B cell (primary cell): Measurements from ENCODE around the gene GEMIN7. TPM values are rescaled to one million over a fixed set of nuclear protein-coding genes. Genes with fewer than 3 reads are reported as not detected.

ENCODE experiments used
- ATAC-seq: fragments of 200-7000 bp; cut with Tn5 transposase; one replicate; pipeline ENCODE4 v1.10.0; 2021; ENCODE audit warnings: low read depth, mild to moderate bottlenecking, moderate number of reproducible peaks, moderate library complexity
- CTCF ChIA-PET: fragments of 350-600 bp; sonication (Branson Sonifier 250); formaldehyde crosslinking; loops from one replicate; lab custom pipeline; 2021; ENCODE audit warnings: antibody characterized with exemption, inconsistent platforms; lab: Charles Lee
- POLR2A ChIA-PET: fragments of 350-600 bp; sonication (Branson Sonifier 250); formaldehyde crosslinking; loops from one replicate; lab custom pipeline; 2021; ENCODE audit warnings: antibody characterized with exemption; lab: Charles Lee
- DNase-seq: peaks from one replicate; pipeline ENCODE4 v3.0.0; 2013
- H2AFZ ChIP-seq: 2 replicates; pipeline ENCODE4 v1.6.1; 2012; ENCODE audit warnings: mild to moderate bottlenecking, low read depth, low read length; ENCODE audit not compliant: insufficient read depth, poor library complexity, severe bottlenecking
- H3K27ac ChIP-seq, 2 donors: 1 replicate in 1 of 2; 2 replicates in 1 of 2; pipeline ENCODE4 v1.5.1; 2012 to 2013; ENCODE audit warnings: low read length in 2 of 2, mild to moderate bottlenecking in 2 of 2, moderate library complexity in 1 of 2
- H3K27me3 ChIP-seq, 4 experiments: fragments of 200-600 bp in 1 of 4; sonication (generic) in 1 of 4; replicated peaks in 1 of 4; 1 replicate in 2 of 4; 2 replicates in 2 of 4; pipeline versions ENCODE4 v1.6.1 to v1.7.0; 2013 to 2016; ENCODE audit warnings: low read length in 3 of 4, mild to moderate bottlenecking in 2 of 4, mixed read lengths in 1 of 4, moderate library complexity in 1 of 4; ENCODE audit not compliant: insufficient read depth in 4 of 4, control insufficient read depth in 3 of 4; ENCODE audit errors: control extremely low read depth in 1 of 4
- H3K36me3 ChIP-seq, 2 experiments: replicated peaks in 1 of 2; 1 replicate in 1 of 2; 2 replicates in 1 of 2; pipeline versions ENCODE4 v1.6.1 to v1.7.1; 2013; ENCODE audit warnings: low read length in 1 of 2; ENCODE audit not compliant: insufficient read depth in 2 of 2, control insufficient read depth in 1 of 2; ENCODE audit errors: control extremely low read depth in 1 of 2, extremely low read depth in 1 of 2
- H3K4me1 ChIP-seq, 2 donors: fragments of 200-600 bp in 1 of 2; sonication (generic) in 1 of 2; 1 replicate in 1 of 2; 2 replicates in 1 of 2; pipeline versions ENCODE4 v1.5.1 to v1.6.1; 2013 to 2017; ENCODE audit warnings: low read length in 2 of 2; ENCODE audit not compliant: control insufficient read depth in 2 of 2, insufficient read depth in 2 of 2
- H3K4me2 ChIP-seq: replicated peaks from 2 replicates; pipeline ENCODE3; 2012; ENCODE audit warnings: mild to moderate bottlenecking, low read depth, low read length; ENCODE audit not compliant: poor library complexity, severe bottlenecking
- H3K4me3 ChIP-seq, 5 experiments: fragments of 200-600 bp in 1 of 5; sonication (generic) in 1 of 5; 1 replicate in 3 of 5; 2 replicates in 2 of 5; pipeline versions ENCODE4 v1.5.1 to v1.7.0; 2011 to 2016; ENCODE audit warnings: low read length in 4 of 5, mild to moderate bottlenecking in 4 of 5, low read depth in 2 of 5, control low read depth in 1 of 5, moderate library complexity in 1 of 5; ENCODE audit not compliant: insufficient read depth in 1 of 5; ENCODE audit errors: control extremely low read depth in 1 of 5, extremely low read depth in 1 of 5
- H3K79me2 ChIP-seq: fragments of 200-600 bp; sonication (generic); one replicate; pipeline ENCODE4 v1.6.0; 2016; ENCODE audit warnings: low read length; ENCODE audit not compliant: control insufficient read depth, insufficient read depth
- H3K9ac ChIP-seq: fragments of 200-600 bp; sonication (generic); 2 replicates; pipeline ENCODE4 v1.6.1; 2017; ENCODE audit warnings: mild to moderate bottlenecking, low read length, moderate library complexity
- H3K9me3 ChIP-seq, 3 donors: one replicate each; pipeline versions ENCODE4 v1.6.1 to v1.7.1; 2013; ENCODE audit warnings: low read length in 2 of 3; ENCODE audit not compliant: control insufficient read depth in 2 of 3, insufficient read depth in 1 of 3; ENCODE audit errors: control extremely low read depth in 1 of 3
- H4K20me1 ChIP-seq: 2 replicates; pipeline ENCODE4 v1.6.0; 2012; ENCODE audit warnings: mild to moderate bottlenecking, low read length; ENCODE audit not compliant: insufficient read depth, control insufficient read depth, poor library complexity, severe bottlenecking
- H3K27ac Mint-ChIP-seq: one replicate; pipeline ENCODE4 v1.8.0; 2021; ENCODE audit warnings: mixed read lengths
- H3K27me3 Mint-ChIP-seq: one replicate; pipeline ENCODE4 v1.8.0; 2021; ENCODE audit warnings: mixed read lengths
- H3K4me1 Mint-ChIP-seq: one replicate; pipeline ENCODE4 v1.8.0; 2021; ENCODE audit warnings: mixed read lengths
- H3K4me3 Mint-ChIP-seq: one replicate; pipeline ENCODE4 v1.8.0; 2021; ENCODE audit warnings: mixed read lengths
- H3K9me3 Mint-ChIP-seq: one replicate; pipeline ENCODE4 v1.8.0; 2022; ENCODE audit warnings: mixed read lengths; ENCODE audit not compliant: insufficient read depth
- CTCF ChIP-seq: fragments of 200-600 bp; IDR thresholded peaks from one replicate; pipeline ENCODE4 v1.8.0; 2022; ENCODE audit warnings: antibody characterized with exemption, mild to moderate bottlenecking
- EZH2 ChIP-seq: IDR thresholded peaks from 2 replicates; pipeline ENCODE4 v1.6.1; 2012; ENCODE audit warnings: borderline replicate concordance, low read depth, mild to moderate bottlenecking, moderate library complexity, low read length; ENCODE audit not compliant: insufficient read depth, poor library complexity, severe bottlenecking
- WGBS: methylation state at CpG from one replicate; pipeline ENCODE4 v1.1.5; 2013; ENCODE audit warnings: missing lambda C conversion rate; ENCODE audit not compliant: insufficient coverage; 5-methylcytosine and 5-hydroxymethylcytosine counted together
- intact Hi-C: fragments of 100-400 bp; cut with micrococcal nuclease; formaldehyde crosslinking; loops from one replicate; pipeline ENCODE4 v1.10.0; 2022
- polyA plus RNA-seq: library from polyadenylated mRNA; depleted of rRNA; stranded (reverse); fragments of >200 nt; gene quantifications from 2 replicates; pipeline ENCODE4 v1.2.3, GENCODE V29; 2012
- total RNA-seq, 2 donors: library from RNA; stranded (reverse); fragments of 120-200 nt in 1 of 2; gene quantifications; 1 replicate in 1 of 2; 2 replicates in 1 of 2; pipeline versions ENCODE4 v1.2.3 to v1.2.4, GENCODE V29; 2013 to 2022

The GEMIN7 gene
- total and polyA plus RNA-seq, 2 donors (not counting 1 experiment from before 2014, with no cell fraction given): 43.0 to 89.4 TPM

DNA sequence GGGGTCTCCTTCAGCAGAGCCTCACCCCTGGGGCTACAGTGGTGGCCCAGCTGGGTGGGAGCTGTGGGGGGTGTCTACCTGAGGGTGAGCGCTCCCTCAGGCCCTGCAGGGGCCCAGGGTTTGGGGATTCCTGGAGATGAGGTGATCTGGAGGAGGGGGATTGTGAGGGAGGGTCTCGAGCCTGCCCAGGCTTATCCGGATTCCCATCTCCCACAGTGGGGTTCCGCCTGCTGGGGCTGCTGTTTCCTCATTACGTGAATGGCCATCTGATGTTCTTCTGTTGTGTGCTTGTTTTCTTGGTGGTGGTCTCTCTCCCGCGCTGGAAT is 18.4 kb downstream of the GEMIN7 start:
- peaks cover 16 to 29% of the 10 kb centered on the region in 2 donors for H3K4me1 ChIP-seq
- H3K4me3 Mint-ChIP-seq: no peak overlapping the region
- H3K27ac ChIP-seq: no peak overlapping the region
- ChIA-PET CTCF (interaction anchor here (1.0 to 1.7 kb wide), 2 partner anchors 38 kb away, joined by 3 to 4 read pairs; no protein-coding TSS in a partner anchor), POLR2A (no interaction called here)
- H3K36me3 ChIP-seq: peaks cover 0 to 3% of the 10 kb centered on the region in 2 experiments
- H3K9me3 ChIP-seq: no peaks in the 10 kb centered on the region
- H2AFZ ChIP-seq: no peak overlapping the region
- H3K4me2 ChIP-seq: no peak overlapping the region
- no peaks in the 10 kb centered on the region for H3K27me3 Mint-ChIP-seq
- H3K4me3 ChIP-seq: no peak overlapping the region
- H3K27me3 ChIP-seq: no peaks in the 10 kb centered on the region
- WGBS: 97% methylated on average over 7 of the region's 7 CpGs
- DNase-seq (no peak), ATAC-seq (no peak)
- peaks cover 87% of the 10 kb centered on the region for H4K20me1 ChIP-seq
- TF ChIP-seq CTCF: no peak
- no peak for TF ChIP-seq EZH2
- peaks cover 67% of the 10 kb centered on the region for H3K4me1 Mint-ChIP-seq
- intact Hi-C loops: no loop called here
- H3K79me2 ChIP-seq: peaks cover 98% of the 10 kb centered on the region
- no peak overlapping the region for H3K9ac ChIP-seq
- no peaks in the 10 kb centered on the region for H3K9me3 Mint-ChIP-seq
- H3K27ac Mint-ChIP-seq: peak overlapping the region; percentile 56

- WGBS: 95% methylated on average over 12 of the region's 16 CpGs
- Histone ChIP-seq H3K27ac (no peak overlapping the region), H3K79me2 (peaks cover 100% of the 10 kb centered on the region), H4K20me1 (peaks cover 92% of the 10 kb centered on the region), H3K36me3 (peaks cover 0 to 3% of the 10 kb centered on the region in 2 experiments), H3K4me3 (no peak overlapping the region), H3K4me2 (no peak overlapping the region), H3K27me3 (no peaks in the 10 kb centered on the region), H2AFZ (no peak overlapping the region), H3K9ac (no peak overlapping the region), H3K9me3 (no peaks in the 10 kb centered on the region), H3K4me1 (peaks cover 20 to 32% of the 10 kb centered on the region in 2 donors)
- no peak overlapping the region for H3K4me3 Mint-ChIP-seq
- POLR2A ChIA-PET: interaction anchor here (0.6 kb wide), 1 partner anchor 56 kb away, joined by 3 read pairs; no protein-coding TSS in a partner anchor
- H3K9me3 Mint-ChIP-seq: no peaks in the 10 kb centered on the region
- H3K4me1 Mint-ChIP-seq: peaks cover 64% of the 10 kb centered on the region
- ATAC-seq (no peak), DNase-seq (no peak)
- peak overlapping the region; percentile 56 for H3K27ac Mint-ChIP-seq
- CTCF ChIA-PET: interaction anchor here (1.7 kb wide), 1 partner anchor 38 kb away, joined by 4 read pairs; no protein-coding TSS in a partner anchor
- no peak for TF ChIP-seq CTCF
- TF ChIP-seq EZH2: no peak
- intact Hi-C loops: no loop called here
- no peaks in the 10 kb centered on the region for H3K27me3 Mint-ChIP-seq
Observed at GRCh38 chr19:45097776-45098520, 18.9 kb downstream of the GEMIN7 start.
